Effector CD8-positive, alpha-beta T cell (primary cell): ENCODE results near the gene PDCD1.

Source experiments
- DNase-seq: peaks from one replicate; lab custom pipeline; 2025; lab: John Stamatoyannopoulos, UW

The PDCD1 gene

GRCh38 chr2:241895712-241896641 lies 37.3 kb upstream of the PDCD1 start:
- peak; percentile 15 for DNase-seq

- DNase-seq = no peak
These were observed 36.7 kb upstream of the PDCD1 start for GRCh38 chr2:241895427-241895711.

- DNase-seq = no peak
These were observed 36.2 kb upstream of the PDCD1 start for GRCh38 chr2:241894681-241895426.

GRCh38 chr2:241894056-241894641 lies 35.5 kb upstream of the PDCD1 start:
- DNase-seq = no peak

DNA sequence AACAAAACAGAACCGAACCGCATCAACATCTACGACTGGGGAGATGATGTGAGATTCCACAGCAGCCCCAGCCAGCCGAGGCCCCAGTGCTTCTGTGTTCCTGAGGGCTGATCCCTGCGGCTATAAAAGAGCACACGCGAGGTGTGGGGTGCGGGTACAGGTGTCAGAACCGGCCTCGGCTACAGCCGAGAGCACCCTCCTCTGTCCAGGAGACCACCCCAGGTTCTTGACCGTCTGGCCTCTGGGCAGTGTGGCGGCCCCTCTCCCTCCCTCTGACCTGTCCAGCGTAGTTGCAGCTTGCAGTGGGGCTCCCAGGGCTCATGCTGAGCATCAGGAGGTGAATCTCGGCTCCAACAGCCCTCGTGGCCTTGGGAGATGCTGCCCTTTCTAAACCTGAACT lies 34.6 kb upstream of the PDCD1 start:
- no peak for DNase-seq

DNA sequence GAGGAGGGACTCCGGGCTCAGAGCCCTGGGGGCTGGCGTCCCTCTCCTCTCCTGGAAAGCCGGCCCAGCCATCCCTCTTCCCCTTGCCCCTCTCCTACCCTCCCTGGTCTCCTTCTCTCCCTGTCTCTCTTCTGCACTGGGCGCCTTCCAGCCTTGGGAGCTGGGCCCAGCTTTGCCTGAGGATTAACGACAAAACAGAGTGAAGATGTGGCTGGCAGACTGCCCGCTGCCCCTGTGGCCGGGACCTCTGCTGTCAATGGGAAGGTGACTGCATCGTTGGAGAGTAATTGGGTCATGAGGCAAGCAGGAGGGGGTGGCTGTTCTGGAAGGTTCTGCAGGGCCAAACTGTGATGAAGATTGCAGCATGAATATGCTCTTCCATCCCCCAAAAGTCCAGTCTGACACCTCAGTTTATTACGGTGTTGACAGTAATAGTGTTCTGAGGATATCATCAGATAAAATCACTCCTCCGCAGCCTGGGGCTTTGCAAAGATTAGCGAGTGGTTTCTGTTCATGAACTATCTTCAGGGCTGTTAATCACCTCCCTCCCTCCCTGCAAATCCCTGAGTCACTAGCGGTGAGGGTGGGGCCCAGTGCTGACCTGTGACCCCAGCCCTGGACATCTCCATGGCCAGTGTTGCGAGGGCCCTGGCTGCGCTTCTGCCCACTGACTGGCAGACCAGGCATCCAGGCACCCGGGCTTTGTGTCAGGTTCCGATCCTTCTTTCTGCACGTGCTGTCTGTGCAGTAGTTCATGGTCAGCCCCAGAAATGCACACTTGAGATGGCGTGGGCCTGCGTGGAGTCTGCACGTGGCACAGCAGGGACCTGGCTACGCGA lies 33.8 kb upstream of the PDCD1 start:
- DNase-seq = no peak

DNA sequence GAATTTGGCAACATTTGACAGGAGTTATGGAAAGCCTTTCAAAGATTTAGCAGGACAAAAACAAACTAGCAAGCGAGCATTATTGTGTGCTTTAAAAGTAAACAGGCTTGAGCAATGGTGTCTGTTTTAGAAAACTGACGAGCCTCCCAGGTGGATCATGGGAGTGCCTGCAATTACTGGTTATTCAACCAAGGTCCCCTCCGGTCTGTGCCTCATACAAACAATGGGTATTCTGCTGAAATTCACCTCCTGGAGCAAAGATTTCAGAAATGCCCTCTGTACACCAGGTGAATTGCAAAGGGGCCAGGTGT lies 33.2 kb upstream of the PDCD1 start:
- no peak for DNase-seq

GRCh38 chr2:241891315-241891987 lies 32.8 kb upstream of the PDCD1 start:
- no peak for DNase-seq

- DNase-seq = no peak
These were observed 32.0 kb upstream of the PDCD1 start for GRCh38 chr2:241890524-241891235.

GRCh38 chr2:241888641-241889040 lies 29.9 kb upstream of the PDCD1 start:
- DNase-seq = no peak

GRCh38 chr2:241887806-241888522 lies 29.3 kb upstream of the PDCD1 start:
- DNase-seq = no peak

- DNase-seq = no peak
These were observed 28.2 kb upstream of the PDCD1 start for GRCh38 chr2:241886840-241887447.

GRCh38 chr2:241885946-241886643 lies 27.4 kb upstream of the PDCD1 start:
- DNase-seq = no peak

DNA sequence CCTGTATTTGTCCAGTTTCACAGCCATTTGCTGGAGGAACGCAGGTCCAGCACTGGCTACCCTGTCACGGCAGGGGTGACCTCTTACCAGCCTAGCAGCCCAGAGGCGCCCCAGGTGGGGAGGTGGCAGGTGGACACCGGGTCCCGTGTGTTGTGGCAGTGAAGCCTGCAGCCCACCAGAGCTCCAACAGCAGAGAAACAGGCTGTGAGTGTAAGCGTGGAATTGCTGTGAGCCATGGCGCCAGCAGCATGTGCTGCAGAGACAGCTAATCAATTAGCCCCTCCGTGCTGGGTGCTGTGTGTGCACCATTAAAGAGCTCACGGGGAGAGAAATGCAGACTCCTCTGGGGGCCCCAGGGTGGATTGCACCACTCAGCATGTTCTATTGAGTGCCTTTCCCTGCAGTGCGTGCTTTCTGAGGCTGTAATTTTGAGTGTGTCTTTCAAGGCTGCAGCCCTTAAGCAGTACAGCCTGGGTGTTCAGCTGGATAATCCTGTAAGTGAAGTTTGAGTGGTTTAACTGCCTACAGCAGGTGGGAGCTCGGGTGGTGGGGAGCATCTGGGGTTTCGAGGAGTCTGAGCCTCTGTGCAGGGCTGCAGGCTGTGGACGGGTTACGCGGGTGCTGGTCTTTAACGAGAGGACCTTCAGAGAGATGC lies 26.7 kb upstream of the PDCD1 start:
- DNase-seq = no peak

DNA sequence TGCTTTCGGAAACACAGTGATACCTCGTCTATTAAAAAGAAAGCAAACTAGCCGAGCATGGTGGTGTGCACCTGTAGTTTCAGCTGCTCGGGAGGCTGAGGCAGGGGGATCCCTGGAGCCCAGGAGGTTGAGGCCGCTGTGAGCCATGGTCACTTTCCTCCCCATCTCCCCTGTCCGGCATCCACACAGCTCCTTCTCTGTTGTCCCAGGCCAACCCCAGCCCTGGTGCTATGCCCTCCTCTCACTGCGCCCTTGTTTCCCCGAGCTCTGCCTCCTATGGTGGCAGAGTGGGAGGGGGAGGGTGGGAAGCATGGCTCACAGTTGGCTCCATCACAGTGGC lies 26.2 kb upstream of the PDCD1 start:
- DNase-seq = no peak

DNA sequence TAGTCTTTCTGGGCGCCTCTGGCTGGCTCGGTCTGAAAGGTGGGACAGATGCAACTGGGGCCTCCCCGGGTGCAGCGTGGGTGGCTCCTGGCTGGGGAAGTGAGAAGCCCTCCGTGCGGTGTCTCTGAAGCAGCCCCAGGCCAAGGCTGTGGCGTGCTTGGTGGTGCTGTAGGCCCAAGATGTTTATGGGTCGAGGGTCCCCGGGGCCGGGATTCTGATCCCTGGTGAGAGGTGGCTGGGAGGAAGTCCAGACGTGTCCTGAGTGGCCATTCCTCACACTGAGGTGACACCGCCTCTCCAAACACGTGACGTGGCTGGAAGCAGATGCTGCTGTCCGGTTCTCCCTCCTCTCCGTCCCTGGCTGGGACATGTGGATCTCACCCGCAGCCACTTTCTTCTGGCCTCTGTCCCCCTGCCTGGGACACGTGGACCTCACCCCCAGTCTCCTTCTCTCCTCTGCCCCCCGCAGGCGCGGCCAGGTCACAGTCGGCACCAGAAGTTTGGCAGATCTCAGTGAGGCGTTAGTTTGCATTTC lies 23.5 kb upstream of the PDCD1 start:
- peak; percentile 70 for DNase-seq

DNA sequence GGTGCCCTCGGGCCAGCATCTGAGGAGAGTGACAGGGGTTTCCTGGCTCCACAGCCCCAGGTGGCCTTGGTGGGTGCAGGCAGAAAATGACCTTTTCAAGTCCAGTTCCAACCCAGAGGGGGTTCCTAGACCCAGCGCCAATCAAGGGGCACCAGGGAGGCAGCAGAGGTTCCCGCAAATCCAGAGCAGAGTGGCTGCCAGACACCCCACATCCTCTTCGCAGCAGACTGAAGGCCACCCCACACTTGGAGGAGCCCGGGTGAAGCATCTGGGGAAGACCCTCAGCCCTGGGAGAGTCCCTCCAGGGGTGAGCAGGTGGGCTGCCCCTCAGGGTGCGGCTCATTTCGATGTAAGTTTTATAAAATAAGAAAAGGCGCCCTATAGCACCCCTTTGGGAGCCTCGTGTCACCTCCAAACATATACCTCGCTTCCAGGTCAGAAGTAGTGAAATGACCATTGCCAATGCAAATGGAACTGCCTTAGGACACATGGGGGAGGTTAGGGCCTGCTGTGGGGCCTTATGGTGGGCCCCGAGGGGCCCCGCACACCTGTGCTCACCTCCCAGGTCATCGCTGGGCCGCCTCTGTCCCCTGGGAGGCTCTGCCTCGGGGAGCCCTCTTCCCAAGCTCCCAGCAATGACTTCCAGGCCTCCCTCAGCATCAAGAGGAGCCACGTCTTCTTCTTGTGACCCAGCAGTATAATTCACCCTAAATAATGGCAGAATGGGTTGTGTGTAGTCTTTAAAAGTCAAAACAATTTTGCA lies 21.8 kb upstream of the PDCD1 start:
- no peak for DNase-seq

DNA sequence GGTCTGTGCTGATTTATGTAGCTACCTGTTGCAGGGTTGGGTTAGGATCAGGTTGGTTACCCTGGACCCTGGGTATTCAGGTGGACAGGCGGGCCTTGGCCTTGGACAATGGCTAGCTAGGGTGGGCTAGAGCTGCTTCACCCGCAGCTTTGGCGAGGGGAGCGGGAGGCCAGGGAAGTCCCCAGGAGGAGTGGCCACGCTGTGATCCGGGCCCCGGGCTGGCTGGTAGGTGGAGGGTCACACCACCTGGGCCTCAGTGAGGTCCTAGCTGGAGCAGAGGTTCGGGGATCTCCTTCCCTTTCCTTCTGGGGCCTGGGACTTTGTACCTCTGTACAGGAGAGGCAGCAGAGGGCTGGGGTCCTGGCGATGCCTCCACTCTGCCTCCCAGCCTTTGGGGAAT lies 20.6 kb upstream of the PDCD1 start:
- no peak for DNase-seq
